ENCODE results near the gene MZB1.
"Not testable (repeated sequence)": the region's sequence is repeated elsewhere in the genome, so short reads cannot be mapped to it uniquely, and the experiment has no call there.

MZB1 gene

GRCh38 chr5:139410121-139410992 lies 20.6 kb upstream of the MZB1 start:
- no peak for DNase-seq

GRCh38 chr5:139409116-139409515 lies 19.4 kb upstream of the MZB1 start:
- not testable (repeated sequence) for DNase-seq

- DNase-seq = no peak
These were observed 18.5 kb upstream of the MZB1 start for GRCh38 chr5:139408191-139408590.

- no peak for DNase-seq
These were observed 17.8 kb upstream of the MZB1 start for GRCh38 chr5:139407517-139407916.

- no peak for DNase-seq
These were observed 17.2 kb upstream of the MZB1 start for GRCh38 chr5:139406963-139407362.

- no peak for DNase-seq
These were observed 14.7 kb upstream of the MZB1 start for GRCh38 chr5:139404484-139404840.

GRCh38 chr5:139403787-139404483 lies 14.2 kb upstream of the MZB1 start, which contains the start of gene SPATA24:
Gene SPATA24 (minus strand): TSS chr5:139404089. CDS start chr5:139404060, 29 bp downstream.
- peak; percentile 97 for DNase-seq

GRCh38 chr5:139403418-139403786 lies 13.7 kb upstream of the MZB1 start:
- no peak for DNase-seq

- no peak for DNase-seq
These were observed 12.9 kb upstream of the MZB1 start for GRCh38 chr5:139402561-139403158.

GRCh38 chr5:139401546-139401945 lies 11.8 kb upstream of the MZB1 start:
- DNase-seq = no peak

GRCh38 chr5:139399501-139400121 lies 9.9 kb upstream of the MZB1 start:
- no peak for DNase-seq

- peak; percentile 47 for DNase-seq
These were observed 8.2 kb upstream of the MZB1 start for GRCh38 chr5:139397921-139398320.

- no peak for DNase-seq
These were observed 7.0 kb upstream of the MZB1 start for GRCh38 chr5:139396691-139397090.

- DNase-seq = no peak
These were observed 6.3 kb upstream of the MZB1 start for GRCh38 chr5:139395844-139396640.

GRCh38 chr5:139394654-139395566 lies 5.2 kb upstream of the MZB1 start, which contains the start of gene PROB1:
Gene PROB1 (minus strand): TSS chr5:139395104. CDS start chr5:139395081, 23 bp downstream.
- no peak for DNase-seq

- no peak for DNase-seq
These were observed 4.5 kb upstream of the MZB1 start for GRCh38 chr5:139394123-139394653.

- no peak for DNase-seq
These were observed 3.9 kb upstream of the MZB1 start for GRCh38 chr5:139393497-139394122.

- peak; percentile 64 for DNase-seq
These were observed 3.2 kb upstream of the MZB1 start for GRCh38 chr5:139392678-139393496.

GRCh38 chr5:139392324-139392677 lies 2.6 kb upstream of the MZB1 start:
- no peak for DNase-seq

Measured in fibroblast of skin of back (primary cell).